Dedifferentiated amniotic fluid mesenchymal stem cell (primary cell): ENCODE measurements around the gene ZC3H7A.
A peak's percentile ranks its signal among the peaks of the same experiment; 100 is the strongest.

Experiments
- DNase-seq: peaks from one replicate; pipeline ENCODE4 v3.0.0-alpha.2; 2016; ENCODE audit errors: extremely low spot score

Gene ZC3H7A

DNA sequence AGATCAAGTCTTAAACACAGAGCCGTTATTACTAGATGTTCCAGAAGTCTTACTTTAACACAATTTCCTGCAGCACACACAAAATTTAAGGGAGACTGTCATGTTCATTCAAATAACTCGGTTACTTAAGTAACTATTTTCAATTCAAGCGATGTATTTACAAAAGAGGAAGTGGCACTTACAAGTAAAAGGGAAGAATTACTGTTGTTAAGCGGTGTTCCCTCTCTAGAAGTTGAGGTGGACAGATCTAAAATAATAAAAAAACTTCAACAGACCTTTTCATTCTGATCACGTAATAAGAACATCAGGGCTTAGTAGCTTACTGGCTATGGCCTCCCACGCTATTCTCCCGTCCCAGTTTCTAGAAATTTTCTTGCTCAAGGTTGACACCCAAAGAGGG, 28.2 kb downstream of the ZC3H7A start:
- no peak for DNase-seq

DNA sequence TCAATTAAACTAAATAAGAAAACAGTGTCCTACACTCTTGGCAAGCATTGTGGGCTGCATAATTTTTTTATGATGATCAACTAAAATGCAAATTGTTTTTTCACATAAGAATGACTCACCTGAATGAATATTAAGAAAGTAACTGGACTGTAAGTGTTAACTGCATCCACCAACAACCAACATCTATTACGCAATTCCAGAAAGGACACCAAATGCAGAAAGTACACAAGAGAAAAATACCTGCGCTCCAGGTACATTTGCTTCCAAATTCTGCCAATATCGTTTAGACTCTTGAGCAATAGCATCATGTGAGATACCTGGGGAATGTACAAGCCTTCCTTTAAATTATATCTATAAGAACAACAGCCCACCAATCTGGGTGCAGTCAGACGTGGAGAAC, 34.6 kb downstream of the ZC3H7A start:
- DNase-seq, result no peak

DNA sequence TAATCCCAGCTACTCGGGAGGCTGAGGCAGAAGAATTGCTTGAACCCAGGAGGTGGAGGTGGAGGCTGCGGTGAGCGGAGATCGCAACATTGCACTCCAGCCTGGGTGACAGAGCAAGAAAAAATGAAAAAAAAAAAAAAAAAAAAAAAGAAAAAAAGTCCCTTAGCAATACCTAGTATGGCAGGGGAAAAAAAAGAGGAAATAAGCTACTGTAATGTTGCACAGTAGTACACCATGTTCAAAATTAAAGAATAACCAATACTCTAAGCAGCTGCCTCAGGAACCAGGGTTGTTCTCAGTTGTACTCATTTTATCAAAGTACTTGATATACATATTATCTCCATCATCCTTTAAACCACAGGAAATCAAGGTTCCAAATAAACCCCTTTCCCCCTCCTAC, 37.1 kb downstream of the ZC3H7A start:
- no peak for DNase-seq

DNA sequence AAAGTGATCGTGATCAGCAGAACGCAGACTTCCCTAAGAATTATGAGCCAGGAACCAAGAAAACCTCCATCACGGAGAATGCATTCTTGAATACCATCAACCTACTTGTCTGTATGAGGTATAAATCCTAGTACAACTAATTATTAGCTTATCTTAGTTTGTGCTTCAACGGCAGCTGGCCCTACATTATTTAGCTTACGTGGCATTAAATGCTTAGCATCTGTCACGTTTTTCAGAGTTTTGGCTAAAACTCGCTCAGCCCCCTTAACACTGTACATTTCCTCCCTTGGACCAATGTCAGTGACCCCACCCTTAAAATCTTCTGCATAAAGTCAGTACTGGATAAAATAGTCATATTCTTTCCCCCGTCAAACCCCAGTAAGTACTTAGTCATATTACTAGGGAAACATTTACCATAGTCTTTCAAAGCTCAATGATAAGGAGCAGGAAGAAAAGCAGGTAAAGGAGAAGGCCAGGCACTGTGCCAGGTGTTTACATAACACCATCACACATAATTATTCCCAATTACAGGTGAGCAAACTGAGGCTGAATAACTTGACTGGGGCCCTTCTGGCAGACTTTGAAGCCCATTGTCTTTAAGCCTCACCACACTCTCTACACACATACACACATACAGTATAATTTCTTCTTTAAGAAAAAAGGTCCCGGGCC, 37.8 kb downstream of the ZC3H7A start:
- no peak for DNase-seq

DNA sequence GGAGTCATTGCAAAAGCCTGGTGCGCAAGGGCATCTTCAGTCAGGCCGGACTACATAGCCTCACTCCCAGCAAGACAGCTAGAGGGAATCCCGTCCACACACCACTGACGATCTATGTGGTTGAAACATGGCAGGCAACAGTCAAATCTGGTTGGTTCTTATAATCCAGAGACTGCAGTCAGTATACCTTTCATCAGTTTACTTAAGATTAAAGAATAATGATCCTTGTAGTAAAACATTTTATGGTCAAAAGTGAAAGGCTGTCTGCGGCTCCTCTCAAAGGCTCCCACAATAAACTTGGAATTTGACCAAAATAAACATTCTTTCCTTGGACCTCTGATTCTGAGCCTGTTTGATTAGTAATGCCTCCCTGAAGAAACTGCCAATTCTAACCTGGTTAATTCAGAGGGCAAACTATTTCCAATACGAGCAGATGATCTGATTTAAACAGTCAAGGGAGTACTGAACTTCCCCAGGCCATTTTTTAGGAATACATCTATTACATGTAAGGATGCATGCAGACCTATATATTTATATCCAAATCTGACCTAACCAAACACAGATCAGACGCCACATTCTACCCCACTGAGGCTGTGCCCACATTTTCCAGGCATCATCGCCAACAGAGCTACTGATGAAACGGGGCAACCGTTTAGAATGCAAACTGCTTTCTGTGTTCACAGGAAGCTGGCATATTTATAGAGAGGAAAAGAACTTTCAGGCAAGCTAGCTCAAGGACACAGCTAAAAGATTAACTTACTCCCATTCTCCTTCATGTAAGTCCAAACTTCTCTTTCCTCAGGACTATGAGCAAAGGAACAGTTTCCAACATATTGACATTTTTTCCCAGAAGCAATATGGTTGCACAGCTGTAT, 39.1 kb downstream of the ZC3H7A start:
- DNase-seq, result peak; percentile 52

DNA sequence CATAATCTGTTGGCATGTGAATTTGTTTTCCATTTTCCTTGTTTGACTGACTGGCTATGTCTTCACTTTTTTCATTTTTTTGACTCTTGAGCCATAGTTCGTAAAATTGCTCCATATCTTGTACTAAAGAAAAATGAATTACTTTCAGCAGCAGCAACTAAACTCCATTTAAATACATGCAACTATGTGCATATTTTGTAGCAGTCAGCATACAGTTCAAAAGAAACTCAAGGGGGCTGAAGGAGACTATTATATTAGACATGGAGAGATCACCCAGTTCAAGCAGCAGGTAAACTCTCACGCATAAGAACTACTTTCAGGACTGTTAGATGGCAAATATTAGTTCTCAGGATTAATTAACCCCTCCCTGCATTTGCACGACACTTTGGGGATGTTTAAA, 40.8 kb downstream of the ZC3H7A start:
- no peak for DNase-seq

DNA sequence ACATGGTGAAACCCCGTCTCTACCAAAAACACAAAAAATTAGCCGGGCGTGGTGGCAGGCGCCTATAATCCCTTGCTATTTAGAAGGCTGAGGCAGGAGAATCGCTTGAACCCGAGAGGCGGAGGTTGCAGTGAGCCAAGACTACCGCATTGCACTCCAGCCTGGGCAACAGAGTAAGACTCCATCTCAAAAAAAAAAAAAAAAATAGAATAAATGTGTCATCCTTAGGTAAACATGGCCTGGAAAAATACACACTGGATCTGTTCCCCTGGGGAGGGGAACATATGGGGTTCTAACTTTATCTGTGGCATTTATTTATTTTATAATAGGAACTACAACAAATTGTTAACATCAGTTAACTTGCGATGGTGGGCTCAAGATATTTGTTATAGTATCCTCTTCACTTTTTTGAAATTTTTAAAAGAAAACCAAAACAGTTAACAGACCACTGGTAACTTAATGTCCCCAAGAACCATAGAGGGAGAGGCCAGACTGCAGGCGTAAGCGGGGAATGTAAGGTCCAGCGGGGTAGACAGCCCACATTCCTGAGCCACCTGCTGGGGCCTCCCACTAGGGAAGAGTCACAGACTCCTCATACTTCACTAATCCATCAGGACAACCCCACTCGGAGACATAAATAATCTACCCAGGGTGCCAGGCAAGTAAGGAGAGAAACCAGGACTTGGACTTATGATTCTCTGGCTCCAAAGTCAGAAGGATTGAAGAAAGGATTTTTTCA, 41.9 kb downstream of the ZC3H7A start:
- no peak for DNase-seq

DNA sequence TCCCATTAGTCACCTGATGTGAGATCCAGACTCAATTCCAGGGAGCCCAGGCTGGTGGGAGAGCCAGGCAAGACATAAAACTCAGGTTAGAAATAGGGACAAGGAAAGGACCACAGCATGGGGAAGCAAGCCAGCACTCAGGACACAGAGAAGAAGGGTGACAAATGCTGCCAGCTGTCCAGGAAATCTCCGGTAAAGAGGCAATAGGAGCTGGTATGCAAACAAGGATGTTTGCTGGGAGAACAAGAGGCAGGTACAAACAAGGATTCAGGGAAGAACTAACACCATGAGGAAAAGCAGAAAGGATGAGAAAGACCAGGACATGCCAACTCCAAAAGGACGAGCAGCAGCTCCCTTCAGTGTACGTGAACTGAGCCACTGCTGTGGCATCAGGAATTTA, 44.2 kb downstream of the ZC3H7A start:
- no peak for DNase-seq

DNA sequence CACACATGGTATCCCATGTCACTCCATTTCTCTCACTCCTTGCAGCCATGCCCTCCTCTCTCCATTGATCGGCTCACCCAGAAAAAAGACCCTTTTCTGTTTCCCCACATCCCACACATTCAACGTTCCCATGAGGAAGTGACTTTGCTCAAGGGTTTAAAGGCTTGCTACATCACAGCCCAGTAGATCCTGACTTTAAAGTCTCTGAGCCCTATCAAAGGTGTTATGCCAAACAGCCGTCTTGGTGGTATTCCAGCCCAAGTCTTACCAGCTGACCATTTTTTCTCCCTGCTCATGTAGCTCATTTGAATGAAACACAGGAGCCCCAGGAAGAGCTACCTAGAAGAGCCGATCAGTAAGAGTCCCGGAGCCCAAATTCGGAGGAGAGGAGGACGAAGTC, 47.0 kb downstream of the ZC3H7A start:
- DNase-seq, result no peak

DNA sequence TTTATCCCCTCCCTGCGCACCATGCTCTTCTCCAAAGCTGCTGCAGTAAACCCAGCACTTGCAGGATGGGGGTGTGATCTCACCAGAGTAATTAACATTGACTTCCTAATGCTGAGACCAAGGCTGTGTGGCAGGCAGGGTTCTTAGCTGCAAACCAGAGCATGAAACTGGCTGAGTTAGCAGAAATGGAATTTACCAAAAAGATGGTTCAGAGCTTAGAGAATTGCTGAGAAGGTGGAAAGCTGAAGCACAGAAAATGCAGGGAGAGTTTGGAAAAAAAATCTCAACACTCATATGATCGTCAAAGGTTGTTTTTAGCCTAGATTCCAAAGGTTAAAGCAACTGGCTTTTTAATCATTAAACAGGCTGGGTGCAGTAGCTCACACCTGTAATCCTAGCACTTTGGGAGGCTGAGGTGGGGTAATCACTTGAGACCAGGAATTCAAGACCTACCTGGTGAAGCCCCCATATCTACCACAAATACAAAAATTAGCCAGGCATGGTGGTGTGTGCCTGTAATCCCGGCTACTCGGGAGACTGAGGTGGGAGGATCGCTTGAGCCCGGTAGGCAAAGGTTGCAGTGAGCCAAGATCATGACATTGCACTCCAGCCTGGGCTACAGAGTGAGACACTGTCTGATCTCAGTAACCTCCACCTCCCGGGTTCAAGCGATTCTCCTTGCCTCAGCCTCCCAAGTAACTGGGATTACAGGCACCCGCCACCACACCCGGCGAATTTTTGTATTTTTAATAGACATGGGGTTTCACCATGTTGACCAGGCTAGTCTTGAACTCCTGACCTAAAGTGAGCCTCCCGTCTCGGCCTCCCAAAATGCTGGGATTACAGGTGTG, 48.4 kb downstream of the ZC3H7A start:
- no peak for DNase-seq

DNA sequence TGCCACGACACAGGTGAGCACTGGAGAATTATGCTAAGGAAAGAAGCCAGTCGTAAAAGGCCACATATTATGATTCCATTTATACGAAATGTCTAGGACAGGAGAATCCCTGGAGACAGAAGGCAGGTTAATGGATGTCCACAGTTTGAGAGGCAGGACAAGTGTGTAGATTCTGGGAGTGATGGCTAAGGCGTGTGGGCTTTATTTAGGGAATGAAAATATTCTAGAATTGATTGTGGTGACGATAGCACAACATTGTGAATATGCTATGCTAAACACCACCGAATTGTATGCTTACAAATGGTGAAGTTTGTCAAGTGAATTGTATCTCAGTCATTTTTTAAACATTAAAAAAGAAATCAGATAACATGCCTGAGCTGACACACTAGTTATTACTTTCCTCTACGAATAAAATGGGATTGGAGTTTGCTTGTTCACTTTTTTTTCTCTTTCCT, 49.1 kb downstream of the ZC3H7A start:
- no peak for DNase-seq

DNA sequence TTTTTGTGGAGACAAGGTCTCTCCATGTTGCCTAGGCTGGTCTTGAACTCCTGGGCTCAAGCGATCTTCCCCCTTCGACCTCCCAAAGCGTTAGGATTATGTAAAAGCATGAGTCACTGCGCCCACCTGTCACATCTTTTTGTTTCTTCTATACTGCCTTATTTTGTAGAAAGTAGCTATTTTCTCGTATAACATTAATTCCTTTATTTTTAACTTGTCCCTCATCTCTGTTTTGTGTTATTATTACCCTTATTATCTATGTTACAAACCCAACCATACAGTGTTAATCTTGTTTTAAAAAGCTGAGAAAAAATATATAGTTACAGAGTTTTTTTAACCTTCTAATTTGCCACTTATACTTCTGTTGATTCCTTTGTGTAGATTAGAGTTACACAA, 53.0 kb downstream of the ZC3H7A start:
- no peak for DNase-seq

DNA sequence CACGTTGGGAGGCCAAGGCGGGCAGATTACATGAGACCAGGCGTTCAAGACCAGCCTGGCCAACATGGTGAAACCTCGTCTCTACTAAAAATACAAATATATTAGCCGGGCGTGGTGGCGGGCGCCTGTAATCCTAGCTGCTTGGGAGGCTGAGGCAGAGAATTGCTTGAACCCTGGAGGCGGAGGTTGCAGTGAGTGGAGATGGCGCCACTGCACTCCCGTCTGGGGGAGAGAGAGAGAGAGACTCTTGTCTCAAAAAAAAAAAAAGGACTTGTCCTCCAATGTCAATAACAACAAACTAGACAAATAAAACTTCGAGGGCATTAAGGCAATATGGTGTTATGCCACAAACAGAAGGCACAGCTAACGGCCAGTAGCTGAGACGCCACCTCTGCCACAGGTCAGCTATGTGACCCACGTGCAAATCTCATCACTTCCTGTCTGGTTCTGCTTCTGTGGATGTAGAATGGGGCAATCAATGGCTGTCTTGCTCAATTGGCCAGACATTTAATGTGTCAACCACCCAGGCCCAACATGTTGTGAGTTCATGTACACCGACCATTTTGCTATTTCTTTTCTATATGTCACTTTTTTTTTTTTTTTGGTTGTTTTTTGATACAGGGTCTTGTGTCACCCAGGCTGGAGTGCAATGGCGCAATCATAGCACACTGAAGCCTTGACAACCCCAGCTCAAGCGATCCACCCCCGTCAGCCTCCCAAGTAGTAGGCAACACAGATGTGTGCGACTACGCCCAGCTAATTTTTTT, 53.6 kb downstream of the ZC3H7A start:
- DNase-seq, result no peak

DNA sequence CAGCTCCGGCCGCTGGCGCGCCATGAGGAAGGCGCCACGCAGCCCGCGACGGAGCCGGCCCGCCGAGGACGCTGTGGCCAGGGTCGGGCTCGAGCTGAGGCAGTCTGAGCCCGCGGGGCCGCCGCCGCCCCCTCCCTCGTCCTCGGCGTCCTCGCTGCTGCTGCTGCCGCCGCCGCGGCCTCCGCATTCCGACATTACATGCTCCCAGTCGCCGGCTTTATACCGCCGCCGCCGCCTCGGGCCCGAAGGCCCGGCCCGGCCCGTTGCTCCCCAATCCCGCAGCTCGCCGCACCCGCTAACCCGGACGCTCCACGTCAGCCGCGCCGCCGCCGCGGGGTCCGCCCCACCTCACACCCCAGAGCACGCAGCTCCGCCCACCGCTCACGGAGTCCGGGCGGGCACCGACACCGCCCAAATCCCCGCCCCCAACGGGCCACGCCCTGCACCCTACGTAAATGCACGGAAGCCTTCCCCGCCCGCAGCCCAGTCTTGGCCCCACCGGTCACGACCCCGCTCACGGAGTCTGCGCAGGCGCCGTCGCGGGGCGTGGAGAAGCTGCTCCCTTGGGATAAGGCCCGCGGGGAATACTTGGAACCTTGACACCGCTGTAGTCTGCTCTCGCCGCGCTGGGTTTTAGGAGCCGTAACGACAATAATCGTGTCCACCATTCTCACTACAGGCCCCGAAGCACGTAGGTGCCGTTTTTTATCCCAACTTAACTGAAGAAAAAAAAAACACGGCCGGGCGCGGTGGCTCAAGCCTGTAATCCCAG, 54.3 kb downstream of the ZC3H7A start, which contains the start of gene TXNDC11:
Gene TXNDC11 (minus strand): TSS at position 322 of the 772 bp plus-strand sequence. CDS start 127 bp downstream, at position 195.
- DNase-seq, result peak; percentile 96

DNA sequence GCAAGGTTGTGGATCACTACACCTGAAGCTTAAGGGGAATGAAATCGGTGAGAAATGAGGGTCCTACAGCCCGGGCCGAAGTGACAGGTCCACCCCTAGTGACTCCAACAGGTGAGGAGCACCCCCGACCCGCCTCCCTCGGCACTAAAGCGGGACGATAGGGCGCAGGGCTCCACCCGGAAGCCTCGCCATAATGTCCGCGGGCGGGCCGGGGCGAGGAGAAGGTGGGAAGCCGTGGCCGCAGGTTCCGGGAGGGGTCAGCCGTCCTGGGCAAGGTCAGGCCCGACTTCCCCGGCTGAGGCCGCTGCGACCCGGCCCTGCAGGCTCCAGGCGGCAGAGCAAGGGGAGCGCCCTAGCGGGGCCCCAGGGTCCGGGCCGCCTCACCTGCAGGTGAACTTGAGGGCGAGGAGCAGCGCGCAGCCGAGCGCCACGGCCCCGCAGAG, 54.9 kb downstream of the ZC3H7A start:
- no peak for DNase-seq

DNA sequence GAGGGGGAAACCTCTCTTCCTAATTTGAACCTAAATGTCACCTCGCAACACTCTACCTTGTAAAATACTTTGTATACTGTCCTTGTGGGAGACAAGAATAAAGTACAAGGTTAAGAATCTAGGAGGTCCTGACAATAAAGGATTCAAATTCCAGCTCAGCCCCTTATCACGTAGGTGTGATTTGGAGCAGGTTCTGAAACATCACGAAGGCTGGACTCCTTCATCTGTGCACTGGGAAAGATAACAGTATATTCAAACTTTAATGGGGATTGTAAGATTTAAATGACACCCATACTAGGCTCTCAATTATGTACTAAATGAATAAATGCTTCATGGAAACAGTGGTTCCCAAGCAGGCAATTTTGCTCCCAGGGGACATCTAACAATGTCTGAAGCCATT, 56.5 kb downstream of the ZC3H7A start:
- no peak for DNase-seq

DNA sequence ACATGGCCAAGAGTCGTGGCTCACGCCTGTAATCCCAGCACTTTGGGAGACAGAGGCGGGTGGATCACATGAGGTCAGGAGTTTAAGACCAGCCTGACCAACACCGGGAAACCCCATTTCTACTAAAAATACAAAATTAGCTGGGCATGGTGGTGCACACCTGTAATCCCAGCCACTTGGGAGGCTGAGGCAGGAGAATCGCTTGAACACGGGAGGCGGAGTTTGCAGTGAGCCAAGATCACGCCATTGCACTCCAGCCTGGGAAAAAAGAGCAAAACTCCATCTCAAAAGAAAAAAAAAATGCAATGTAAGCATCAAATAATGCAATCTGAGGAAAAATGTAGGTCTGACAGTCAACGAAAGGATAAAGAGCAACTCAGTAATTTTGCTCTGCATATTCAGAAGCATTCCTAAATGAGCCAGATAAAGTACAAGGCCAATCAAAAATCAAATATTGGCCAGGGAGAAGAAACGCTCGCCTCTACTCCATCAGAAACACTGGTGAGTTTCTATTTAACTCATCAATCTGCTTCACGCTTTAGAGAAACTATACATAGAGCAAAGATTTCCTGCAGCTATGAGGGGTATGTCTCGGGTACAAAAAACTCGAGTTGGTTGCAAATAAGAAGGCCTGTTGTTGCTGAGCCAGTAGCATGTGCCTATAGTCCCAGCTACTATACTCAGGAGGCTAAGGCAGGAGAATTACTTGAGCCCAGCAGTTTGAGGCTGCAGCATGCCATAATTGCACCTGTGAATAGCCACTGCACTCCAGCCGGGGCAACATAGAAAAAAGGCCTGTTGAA, 58.1 kb downstream of the ZC3H7A start:
- no peak for DNase-seq

DNA sequence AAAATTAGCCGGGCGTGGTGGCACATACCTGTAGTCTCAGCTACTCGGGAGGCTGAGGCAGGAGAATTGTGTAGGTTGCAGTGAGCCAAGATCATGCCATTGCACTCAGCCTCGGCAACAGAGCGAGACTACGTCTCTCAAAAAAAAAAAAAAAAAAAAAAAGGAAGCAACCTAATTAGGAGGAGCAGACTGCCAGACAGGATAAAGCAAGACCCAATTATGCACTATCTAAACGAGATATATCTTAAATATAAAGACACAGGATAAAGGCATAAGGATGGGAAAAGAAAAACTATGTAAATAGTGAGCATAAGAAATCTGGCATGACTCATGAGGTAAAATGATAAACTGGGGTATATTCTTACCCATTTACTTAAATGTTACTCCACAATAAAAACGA, 59.3 kb downstream of the ZC3H7A start:
- no peak for DNase-seq

DNA sequence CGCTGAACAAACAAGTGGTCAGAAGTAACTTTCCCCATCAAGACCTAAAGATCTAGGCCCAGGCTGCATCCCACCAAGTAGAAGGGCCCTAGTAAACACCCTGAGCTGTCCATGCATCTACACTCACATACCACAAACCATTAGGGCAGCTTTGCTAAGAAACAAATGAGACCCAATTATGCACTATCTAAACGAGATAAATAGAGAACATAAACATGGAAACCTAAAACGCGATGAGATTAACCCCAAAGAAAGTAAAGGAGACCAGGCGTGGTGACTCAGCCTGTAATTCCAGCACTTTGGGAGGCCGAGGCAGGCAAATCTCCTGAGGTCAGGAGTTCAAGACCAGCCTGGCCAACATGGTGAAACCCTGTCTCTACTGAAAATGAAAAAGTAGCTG, 60.2 kb downstream of the ZC3H7A start:
- no peak for DNase-seq
